IPS-NIHi7 (cell line): ENCODE results near the gene ANKRD42.

ENCODE experiments used
- DNase-seq: peaks from one replicate; pipeline ENCODE4 v3.0.0; 2012; ENCODE audit warnings: mixed read lengths; ENCODE audit errors: extremely low spot score

Gene ANKRD42

DNA sequence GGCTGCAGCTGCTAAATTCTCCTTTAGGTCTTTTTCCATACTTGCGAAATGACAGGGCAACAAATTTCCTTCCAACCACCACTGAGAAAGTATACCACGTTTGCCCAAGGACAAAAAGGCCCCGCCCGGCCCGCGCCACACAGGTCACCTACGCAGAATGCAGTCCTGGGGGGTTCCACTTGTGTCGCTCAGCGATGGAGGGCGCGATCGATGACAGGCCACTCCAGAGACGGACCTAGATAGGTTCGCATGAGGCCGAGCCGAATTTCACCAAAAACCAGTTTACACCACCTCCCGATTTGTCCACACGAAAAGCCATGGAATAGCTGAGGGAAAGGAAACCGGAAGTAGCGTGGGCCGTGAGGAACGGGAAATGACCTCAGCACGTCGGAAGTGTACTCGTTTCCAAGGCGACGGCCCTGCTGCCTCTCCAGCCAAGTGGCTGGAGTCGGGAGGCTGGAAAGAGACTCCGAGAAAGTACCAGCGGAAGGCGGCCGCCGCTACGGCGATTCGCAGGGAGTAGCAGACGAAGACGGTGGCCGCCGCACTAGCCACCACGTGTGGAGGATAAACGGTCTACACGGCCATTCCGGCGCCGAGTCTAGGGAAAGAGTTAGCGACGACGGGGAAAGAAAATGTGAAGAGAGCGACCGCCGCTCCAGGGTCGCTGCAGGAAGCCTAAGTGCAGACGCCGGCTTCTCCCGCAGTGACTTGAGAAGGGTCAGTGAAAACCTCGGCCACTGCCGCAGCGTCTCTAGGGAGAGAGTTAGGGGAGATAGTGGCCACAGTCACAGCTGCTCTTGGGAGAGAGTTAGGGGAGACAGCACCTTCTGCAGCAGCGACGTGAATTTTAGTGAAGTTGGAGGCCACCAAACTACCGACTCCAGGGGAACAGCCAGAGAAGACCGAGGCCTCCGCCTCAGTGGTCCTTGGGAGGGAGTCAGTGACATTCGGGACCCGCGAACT is at the start of gene ANKRD42:
ANKRD42 (plus strand) TSS at position 398 of the 966 bp plus-strand sequence. CDS start 959 bp downstream, outside the sequence.
- peak; percentile 94 for DNase-seq

GRCh38 chr11:83147895-83148294 is 45.6 kb upstream of the ANKRD42 start:
- DNase-seq, result no peak

- no peak for DNase-seq
Observed at GRCh38 chr11:83150450-83150849, 43.1 kb upstream of the ANKRD42 start.

DNA sequence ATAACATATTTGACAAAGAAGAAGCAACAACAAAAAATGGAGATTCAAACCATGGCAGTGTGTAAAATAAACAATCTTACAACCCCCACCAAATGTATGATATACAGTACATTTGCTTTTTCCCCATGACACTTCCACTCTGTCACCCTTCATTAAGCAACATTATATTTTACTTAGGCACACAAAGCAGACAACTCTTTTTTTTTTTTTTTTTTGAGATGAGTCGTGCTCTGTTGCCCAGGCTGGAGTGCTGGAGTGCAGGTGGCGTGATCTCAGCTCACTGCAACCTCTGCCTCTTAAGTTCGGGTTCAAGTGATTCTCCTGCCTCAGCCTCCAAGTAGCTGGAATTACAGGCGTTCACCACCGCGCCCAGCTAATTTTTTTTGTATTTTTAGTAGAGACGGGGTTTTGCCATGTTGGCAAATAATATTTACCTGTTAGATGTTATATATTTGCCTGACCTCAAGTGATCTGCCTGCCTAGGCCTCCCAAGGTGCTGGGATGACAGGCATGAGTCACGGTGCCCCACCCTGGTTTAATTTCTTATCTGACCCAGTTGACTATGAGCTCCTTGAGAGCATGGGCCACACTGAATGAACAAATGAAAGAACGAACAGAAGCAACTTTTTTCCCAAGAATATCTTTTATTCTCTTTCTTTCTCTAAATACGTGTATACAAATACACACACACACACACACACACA is 42.1 kb upstream of the ANKRD42 start:
- no peak for DNase-seq

DNA sequence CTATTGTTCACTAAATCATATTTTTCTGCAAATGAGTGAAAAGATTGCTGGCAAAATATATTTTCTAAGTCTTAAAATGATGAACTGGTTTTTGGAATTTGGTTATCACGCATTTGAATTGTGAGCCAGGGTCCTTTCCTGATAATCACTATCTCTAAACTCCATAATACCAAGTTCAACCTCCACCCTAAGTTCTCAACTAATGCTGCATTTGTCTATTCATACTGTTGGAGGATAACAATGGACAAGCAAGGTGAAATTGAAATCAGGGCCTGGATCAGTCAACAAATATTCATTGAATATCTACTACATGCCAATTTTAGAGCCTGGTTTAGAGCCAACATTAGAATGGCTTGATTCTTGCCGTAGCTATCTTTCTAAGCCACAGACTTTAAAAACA is 41.2 kb upstream of the ANKRD42 start:
- DNase-seq, result no peak

- no peak for DNase-seq
Observed at GRCh38 chr11:83153764-83154163, 39.7 kb upstream of the ANKRD42 start.

DNA sequence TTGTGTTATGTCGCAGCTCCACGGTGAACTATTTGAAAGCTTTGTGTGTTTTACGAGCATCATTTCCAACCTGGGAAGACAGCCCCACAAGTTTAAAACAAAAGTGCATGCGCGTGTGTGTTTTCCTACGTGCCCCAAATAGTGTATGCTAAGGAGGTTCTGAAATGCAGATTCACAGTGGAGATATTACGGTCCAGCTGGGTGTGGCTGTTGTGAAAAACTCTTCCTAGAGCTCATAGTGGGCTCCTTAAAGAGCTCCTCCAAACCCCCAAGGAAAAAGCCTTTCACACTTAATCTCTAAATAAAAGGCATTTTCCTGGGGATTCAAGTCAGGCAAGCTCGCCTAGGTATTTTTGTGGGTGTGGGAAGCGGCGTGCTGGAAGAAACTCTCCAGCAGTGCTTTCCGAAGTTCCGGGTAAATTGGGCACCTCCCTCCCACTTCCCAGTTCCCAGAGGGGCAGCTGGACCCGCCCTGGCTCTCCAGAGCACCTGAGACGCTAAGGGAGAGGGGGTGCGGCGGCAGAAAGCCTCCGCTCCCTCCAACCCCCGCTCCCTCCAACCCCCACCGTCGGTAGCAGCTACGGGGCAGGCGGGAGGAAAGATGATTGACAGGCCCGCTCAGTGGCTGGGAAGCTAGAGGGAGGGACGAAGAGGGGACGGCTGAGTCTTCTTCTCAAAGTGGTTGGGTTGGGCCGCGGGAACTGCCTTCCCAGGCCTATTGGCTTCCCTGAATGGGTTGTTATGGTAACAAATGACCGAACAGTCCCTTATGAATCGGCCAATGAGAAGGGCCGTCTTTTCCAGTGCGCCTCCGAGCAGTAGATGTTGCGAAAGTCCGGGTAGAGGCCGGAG is 37.1 kb upstream of the ANKRD42 start:
- peak; percentile 96 for DNase-seq

GRCh38 chr11:83156996-83157593 is 36.4 kb upstream of the ANKRD42 start, which contains the start of gene PCF11:
Gene PCF11, plus strand, starts transcription at chr11:83157131. Its CDS starts 309 bp downstream, at chr11:83157440.
- DNase-seq, result peak; percentile 96

DNA sequence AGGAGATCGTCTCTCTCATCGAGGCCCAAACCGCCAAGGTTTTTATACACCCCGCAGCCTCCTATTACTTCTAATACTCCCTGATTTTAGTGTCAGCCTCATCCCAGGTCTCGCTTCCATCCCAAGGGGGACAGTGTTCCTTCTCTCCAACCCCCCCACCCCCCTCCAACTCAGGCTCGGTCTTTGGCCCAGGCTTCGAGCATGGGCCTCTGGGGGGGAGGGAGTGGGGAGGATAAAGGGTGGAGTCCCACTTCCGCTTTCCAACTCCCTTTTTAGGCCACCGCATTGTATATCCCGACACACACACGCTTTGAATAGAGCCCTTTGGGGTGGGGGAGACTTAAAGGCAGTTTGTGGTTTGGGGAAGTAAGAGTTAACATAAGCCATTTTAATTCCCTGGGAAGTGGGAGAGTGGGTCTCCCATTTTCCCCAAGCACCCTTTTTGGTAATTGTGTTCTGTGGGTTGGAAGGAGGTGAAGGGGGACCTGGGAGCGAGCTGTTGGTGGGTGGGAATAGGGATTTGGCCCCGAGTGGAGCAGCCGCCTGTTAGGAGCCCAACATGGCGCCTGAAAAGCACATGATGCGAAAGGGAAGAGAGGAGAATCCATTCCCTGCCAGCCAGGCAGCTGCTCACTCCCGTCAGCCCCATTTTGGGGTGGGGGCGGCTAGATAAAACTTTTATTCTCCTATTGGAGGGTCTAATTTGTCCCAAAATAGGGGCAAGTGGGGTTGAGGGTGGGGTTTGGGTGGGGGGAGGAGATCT is 35.7 kb upstream of the ANKRD42 start:
- peak; percentile 40 for DNase-seq

DNA sequence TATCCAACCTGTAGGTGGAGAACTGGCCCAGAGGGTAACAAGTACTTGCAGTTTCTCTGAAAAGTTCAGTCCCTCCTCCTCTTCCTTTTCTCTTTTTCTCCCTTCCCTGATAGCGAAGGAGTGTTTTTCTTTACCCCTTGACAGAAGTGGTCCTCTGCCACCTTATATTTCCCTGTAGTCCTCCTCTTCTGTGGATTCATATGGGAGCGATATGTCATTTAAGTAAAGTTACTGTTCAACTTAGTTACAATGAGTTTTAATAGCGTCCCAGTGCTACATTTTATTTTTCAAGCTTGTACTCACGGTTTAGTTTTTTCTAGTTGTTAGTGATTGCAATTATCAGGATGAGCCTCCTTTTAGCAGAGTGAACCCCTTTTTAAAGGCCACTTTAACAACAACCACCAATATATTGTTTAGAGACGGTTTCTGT is 35.1 kb upstream of the ANKRD42 start:
- no peak for DNase-seq

- DNase-seq, result no peak
Observed at GRCh38 chr11:83158965-83159901, 34.3 kb upstream of the ANKRD42 start.

- DNase-seq, result no peak
Observed at GRCh38 chr11:83159902-83160865, 33.3 kb upstream of the ANKRD42 start.

DNA sequence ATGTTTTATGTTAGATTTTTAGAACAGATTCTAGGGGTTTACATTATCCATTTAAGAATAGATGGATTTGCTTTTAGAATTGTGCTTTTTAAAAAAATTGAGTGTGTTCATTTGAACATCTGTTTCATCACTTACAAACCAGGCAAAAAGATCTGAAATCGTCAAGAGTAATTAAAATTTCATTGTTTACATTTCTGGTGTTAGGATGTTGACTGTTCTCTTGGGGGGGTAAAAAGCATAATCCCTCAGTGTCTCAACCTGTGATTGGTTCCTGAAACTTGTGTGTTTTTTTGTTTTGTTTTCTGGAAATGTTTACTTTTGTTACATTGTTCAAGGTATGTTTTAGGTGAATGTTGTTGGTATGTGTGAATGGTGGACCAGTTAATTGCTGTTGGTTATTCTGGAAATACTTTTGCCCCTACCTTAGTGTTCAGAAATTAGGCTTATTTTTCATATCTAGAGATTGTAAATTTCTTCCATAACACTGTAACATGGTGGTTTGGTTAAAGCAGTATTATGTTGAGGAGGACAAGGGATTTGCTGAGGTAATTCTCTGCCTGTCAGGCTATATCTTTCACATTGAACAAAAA is 31.8 kb upstream of the ANKRD42 start:
- no peak for DNase-seq

DNA sequence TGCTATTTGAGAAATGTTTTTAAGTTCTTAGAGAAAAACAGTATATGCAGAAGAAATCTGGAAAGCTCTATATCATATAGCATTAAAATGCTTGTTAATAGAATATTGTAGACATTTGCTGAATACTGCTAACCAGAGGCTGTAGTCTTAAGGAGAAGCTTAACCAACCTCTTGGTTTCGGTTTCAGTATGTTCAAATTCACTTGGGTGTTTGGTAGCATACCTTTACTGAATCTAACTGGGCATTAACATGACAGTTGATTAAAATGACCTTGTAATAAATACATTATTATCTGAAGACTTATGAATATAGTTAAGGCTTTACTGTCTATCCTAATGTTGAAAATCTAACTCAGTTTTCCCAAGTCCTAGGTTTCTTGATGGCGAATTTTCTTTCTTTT is 31.1 kb upstream of the ANKRD42 start:
- DNase-seq, result no peak

GRCh38 chr11:83166193-83166866 is 27.2 kb upstream of the ANKRD42 start:
- no peak for DNase-seq

DNA sequence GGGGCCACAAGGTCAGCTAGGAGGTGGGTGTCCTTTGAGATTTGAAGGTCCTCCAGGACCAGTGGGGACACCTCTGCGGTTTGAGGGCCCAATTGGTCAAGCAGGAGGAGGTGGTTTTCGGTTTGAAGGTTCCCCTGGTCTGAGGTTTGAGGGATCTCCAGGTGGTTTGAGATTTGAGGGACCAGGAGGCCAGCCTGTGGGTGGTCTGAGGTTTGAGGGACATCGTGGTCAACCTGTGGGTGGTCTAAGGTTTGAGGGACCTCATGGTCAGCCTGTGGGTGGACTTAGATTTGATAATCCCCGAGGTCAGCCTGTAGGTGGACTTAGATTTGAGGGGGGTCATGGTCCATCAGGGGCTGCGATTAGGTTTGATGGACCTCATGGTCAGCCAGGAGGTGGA is 24.8 kb upstream of the ANKRD42 start:
- DNase-seq, result no peak

DNA sequence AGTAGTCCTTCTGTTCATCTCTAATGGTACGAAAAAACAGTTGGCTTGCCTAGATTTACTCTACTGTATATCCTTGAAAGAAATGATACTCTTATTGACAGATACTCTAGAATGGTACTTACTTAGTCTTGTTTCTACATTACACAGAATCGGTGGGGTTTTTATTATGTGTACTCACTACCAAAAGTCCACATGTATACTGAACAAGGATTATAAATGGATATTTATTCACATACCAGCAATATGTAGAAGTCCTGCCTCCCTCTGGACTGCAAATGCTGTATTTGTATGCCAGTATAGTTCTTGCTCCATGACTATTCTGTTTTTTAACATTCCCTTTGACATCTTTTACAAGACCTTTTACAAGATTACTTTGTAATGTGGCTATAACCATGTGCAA is 22.6 kb upstream of the ANKRD42 start:
- DNase-seq, result no peak
